GM12878 (cell line): ENCODE results near the gene TLL2. TPM values are rescaled to one million over a fixed set of nuclear protein-coding genes. Genes with fewer than 3 reads are reported as not detected.

Experiments
- ATAC-seq: fragments of 200-7000 bp; cut with Tn5 transposase; 3 replicates; pipeline ENCODE4 v1.9.1; 2020; ENCODE audit warnings: mild to moderate bottlenecking, moderate library complexity
- BruUV-seq: library from RNA; stranded (reverse); fragments of 400-500 nt; replicated peaks from 2 replicates; lab custom pipeline; 2021; lab: Mats Ljungman, UMichigan
- CTCF ChIA-PET: fragments of 300-600 bp; sonication (Branson Sonifier 250); formaldehyde crosslinking; extraction: SDS; loops from one replicate; lab custom pipeline; 2021; ENCODE audit warnings: inconsistent platforms; lab: Yijun Ruan, JAX
- POLR2A ChIA-PET: fragments of 350-600 bp; formaldehyde crosslinking; extraction: SDS; loops from one replicate; lab custom pipeline; 2021; ENCODE audit warnings: inconsistent platforms; lab: Charles Lee
- RAD21 ChIA-PET: fragments of 300-600 bp; sonication (Branson Sonifier 250); formaldehyde crosslinking; loops from one replicate; lab custom pipeline; 2023; ENCODE audit warnings: antibody characterized with exemption; ENCODE audit not compliant: unreplicated experiment; lab: Charles Lee
- SMC1A ChIA-PET: fragments of 300-600 bp; sonication (Branson Sonifier 250); formaldehyde crosslinking; loops from one replicate; lab custom pipeline; 2023; ENCODE audit not compliant: unreplicated experiment, uncharacterized antibody; lab: Charles Lee
- DNase-seq: peaks from one replicate; pipeline ENCODE4 v3.0.0-alpha.2; 2011; ENCODE audit warnings: low read depth, low spot score
- FAIRE-seq: peaks from 3 replicates; lab custom pipeline; 2011; peaks lifted over from hg19 to GRCh38; lab: Jason Lieb, UNC
- H2AFZ ChIP-seq: 2 replicates; pipeline ENCODE4 v1.6.0; 2011; ENCODE audit warnings: low read depth, low read length, control low read depth; ENCODE audit not compliant: control insufficient read depth
- H3K27ac ChIP-seq: 2 replicates; pipeline ENCODE4 v1.5.1; 2011; ENCODE audit warnings: control low read depth; ENCODE audit not compliant: control insufficient read depth, insufficient read depth
- H3K27me3 ChIP-seq, 2 experiments: replicated peaks in 1 of 2; 2 replicates each; pipeline versions ENCODE4 v1.6.0 to v1.6.1; 2011; ENCODE audit warnings: low read length in 1 of 2; ENCODE audit not compliant: control insufficient read depth in 2 of 2, insufficient read depth in 2 of 2
- H3K36me3 ChIP-seq, 2 experiments: 2 replicates each; pipeline ENCODE4 v1.5.1; 2011; ENCODE audit warnings: low read length in 1 of 2; ENCODE audit not compliant: control insufficient read depth in 2 of 2, insufficient read depth in 2 of 2
- H3K4me1 ChIP-seq: 2 replicates; pipeline ENCODE4 v1.6.1; 2011; ENCODE audit warnings: mild to moderate bottlenecking, low read length, moderate library complexity, mixed read lengths; ENCODE audit not compliant: control insufficient read depth, insufficient read depth
- H3K4me2 ChIP-seq: 2 replicates; pipeline ENCODE4 v1.6.0; 2011; ENCODE audit warnings: control low read depth; ENCODE audit not compliant: control insufficient read depth, insufficient read depth
- H3K4me3 ChIP-seq: fragments of 200-600 bp; sonication (generic); 2 replicates; pipeline ENCODE4 v1.5.1; 2016
- H3K79me2 ChIP-seq: 2 replicates; pipeline ENCODE4 v1.6.0; 2011; ENCODE audit warnings: low read length; ENCODE audit not compliant: control insufficient read depth, insufficient read depth
- H3K9ac ChIP-seq: 2 replicates; pipeline ENCODE4 v1.8.0; 2011; ENCODE audit warnings: low read length, control low read depth, mixed read lengths; ENCODE audit not compliant: control insufficient read depth, insufficient read depth
- H3K9me3 ChIP-seq: replicated peaks from 3 replicates; pipeline ENCODE4 v1.5.1; 2011; ENCODE audit warnings: mild to moderate bottlenecking, low read length; ENCODE audit not compliant: control insufficient read depth, insufficient read depth
- H4K20me1 ChIP-seq: 2 replicates; pipeline ENCODE4 v1.6.0; 2011; ENCODE audit not compliant: control insufficient read depth, insufficient read depth
- BRCA1 ChIP-seq: IDR thresholded peaks from 2 replicates; pipeline ENCODE4 v1.6.1; 2011; ENCODE audit warnings: low read depth, low read length, improper control_type of control experiment
- MLLT1 ChIP-seq: fragments of 450-650 bp; IDR thresholded peaks from 2 replicates; pipeline ENCODE4 v1.6.1; 2016; ENCODE audit warnings: mild to moderate bottlenecking
- NR2C1 ChIP-seq: fragments of 450-650 bp; IDR thresholded peaks from 2 replicates; pipeline ENCODE4 v1.6.1; 2017; ENCODE audit warnings: antibody characterized with exemption, mild to moderate bottlenecking, moderate library complexity
- RAD51 ChIP-seq: fragments of 450-650 bp; IDR thresholded peaks from 2 replicates; pipeline ENCODE4 v1.6.1; 2016; ENCODE audit warnings: moderate library complexity, mild to moderate bottlenecking, inconsistent platforms
- RBBP5 ChIP-seq: fragments of 200-600 bp; sonication (generic); conservative IDR thresholded peaks from 2 replicates; pipeline ENCODE4 v1.6.1; 2016
- SKIL ChIP-seq: fragments of 450-650 bp; IDR thresholded peaks from 2 replicates; pipeline ENCODE4 v1.6.1; 2017; ENCODE audit warnings: mild to moderate bottlenecking, low read depth, inconsistent platforms; ENCODE audit not compliant: poor library complexity, severe bottlenecking
- SREBF2 ChIP-seq: IDR thresholded peaks from 2 replicates; pipeline ENCODE4 v1.6.1; 2012; ENCODE audit warnings: mild to moderate bottlenecking, low read length
- SUPT20H ChIP-seq: IDR thresholded peaks from 2 replicates; pipeline ENCODE4 v1.6.1; 2011; ENCODE audit warnings: low read depth, mild to moderate bottlenecking, low read length, moderate library complexity, borderline replicate concordance; ENCODE audit not compliant: control insufficient read depth
- TCF7 ChIP-seq: IDR thresholded peaks from 2 replicates; pipeline ENCODE4 v1.6.1; 2014; ENCODE audit warnings: antibody characterized with exemption, borderline replicate concordance
- YBX1 ChIP-seq: fragments of 450-650 bp; IDR thresholded peaks from 2 replicates; pipeline ENCODE4 v1.6.1; 2016; ENCODE audit warnings: antibody characterized with exemption
- ZBTB4 ChIP-seq: fragments of 450-650 bp; formaldehyde crosslinking; IDR thresholded peaks from 2 replicates; pipeline ENCODE4 v1.4.0; 2022; ENCODE audit warnings: mild to moderate bottlenecking, moderate library complexity
- ZBTB40 ChIP-seq: fragments of 450-650 bp; IDR thresholded peaks from 2 replicates; pipeline ENCODE4 v1.6.1; 2016; ENCODE audit warnings: mild to moderate bottlenecking, moderate library complexity, borderline replicate concordance
- ZNF207 ChIP-seq: fragments of 450-650 bp; IDR thresholded peaks from 2 replicates; pipeline ENCODE4 v1.6.1; 2014; ENCODE audit warnings: antibody characterized with exemption, mild to moderate bottlenecking, borderline replicate concordance
- WGBS: methylation state at CpG from one replicate; pipeline ENCODE4 v1.1.6; 2016; ENCODE audit warnings: low lambda C conversion rate; ENCODE audit not compliant: insufficient replicate concordance, insufficient coverage; ENCODE audit errors: missing lambda C conversion rate; 5-methylcytosine and 5-hydroxymethylcytosine counted together
- in situ Hi-C: fragments of 300-500 bp; cut with MboI; formaldehyde crosslinking; loops from 9 replicates; pipeline ENCODE4 v1.14.3; 2018; ENCODE audit warnings: mixed read lengths
- intact Hi-C: fragments of 100-400 bp; cut with micrococcal nuclease; formaldehyde crosslinking; loops from one replicate; pipeline ENCODE4 v1.14.2; 2022; ENCODE audit not compliant: unreplicated experiment
- polyA plus RNA-seq, 11 experiments: library from polyadenylated mRNA; depleted of rRNA in 4 of 11; unstranded in 6 of 11; stranded (reverse) in 5 of 11; fragments of >200 nt; fragmentation: Nextera tagmentation in 4 of 11; fragmentation: Illumina TruSeq in 1 of 11; extraction: Ambion mirVana in 4 of 11; extraction: Trizol in 1 of 11; gene quantifications; 1 replicate in 1 of 11; 2 replicates in 10 of 11; pipeline versions ENCODE4 v1.2.1 to v1.2.3, GENCODE V29; 2011 to 2016; ENCODE audit warnings: inconsistent platforms in 2 of 11, missing spikeins in 2 of 11, low read depth in 1 of 11
- total RNA-seq, 4 experiments: library from RNA; depleted of rRNA in 3 of 4; stranded (reverse); fragments of >200 nt in 3 of 4; fragmentation: Illumina TruSeq in 1 of 4; extraction: Trizol in 1 of 4; gene quantifications; 2 replicates each; pipeline versions ENCODE4 v1.2.1 to v1.2.3, GENCODE V29; 2013 to 2021

The TLL2 gene
- total and polyA plus RNA-seq, 10 of the 15 experiments (the other 5 are each of a cell fraction or from before 2014, with no cell fraction given), result 0.02 to 2.1 (median 0.52) TPM

- DNase-seq, result no peak
- no peak for FAIRE-seq
- H3K36me3 ChIP-seq, result no peaks in the 10 kb centered on the region
- no peaks in the 10 kb centered on the region for H3K27me3 ChIP-seq
- no TSS peak for BruUV-seq
- ChIA-PET RAD21 (no interaction called here), CTCF (interaction anchor here (1.0 to 1.4 kb wide), 3 partner anchors 68 to 71 kb away, joined by 3 to 4 read pairs (median 3); no protein-coding TSS in a partner anchor), SMC1A (no interaction called here), POLR2A (no interaction called here)
- H3K9ac ChIP-seq, result no peak overlapping the region
- no peak overlapping the region for H3K27ac ChIP-seq
- H3K4me2 ChIP-seq, result no peak overlapping the region
- no peaks in the 10 kb centered on the region for H3K9me3 ChIP-seq
- in situ Hi-C loops, result no loop called here
- no peaks in the 10 kb centered on the region for H4K20me1 ChIP-seq
- no peak overlapping the region for H3K4me3 ChIP-seq
- intact Hi-C loops, result no loop called here
- no peaks in the 10 kb centered on the region for H3K4me1 ChIP-seq
- H3K79me2 ChIP-seq, result no peaks in the 10 kb centered on the region
- no peak overlapping the region for H2AFZ ChIP-seq
- ATAC-seq, result no peak
- WGBS, result 56% methylated on average over 13 of the region's 13 CpGs
- TF ChIP-seq SREBF2, result no peak
- no peak for TF ChIP-seq YBX1
- TF ChIP-seq MLLT1, result no peak
- no peak for TF ChIP-seq RBBP5
- TF ChIP-seq SUPT20H, result no peak
- TF ChIP-seq ZNF207, result no peak
- TF ChIP-seq TCF7, result no peak
- no peak for TF ChIP-seq NR2C1
- no peak for TF ChIP-seq BRCA1
- TF ChIP-seq ZBTB40, result no peak
- no peak for TF ChIP-seq SKIL
- no peak for TF ChIP-seq ZBTB4 (CRISPR knock-in tag)
- no peak for TF ChIP-seq RAD51
These were observed 71.6 kb downstream of the TLL2 start for GRCh38 chr10:96441987-96442643.
